K562 (cell line): ENCODE data around the gene OR52A5. TPM values are rescaled to one million over a fixed set of nuclear protein-coding genes. Genes with fewer than 3 reads are reported as not detected.

Experiments used
- ATAC-seq: fragments of 200-7000 bp; cut with Tn5 transposase; 3 replicates; pipeline ENCODE4 v1.9.1; 2020; ENCODE audit warnings: moderate library complexity
- BruUV-seq: library from RNA; stranded (reverse); fragments of 400-500 nt; replicated peaks from 2 replicates; lab custom pipeline; 2021; lab: Mats Ljungman, UMichigan
- CTCF ChIA-PET: fragments of 300-600 bp; formaldehyde crosslinking; extraction: SDS; loops from one replicate; lab custom pipeline; 2021; ENCODE audit warnings: low intra/inter-chr PET ratio; lab: Yijun Ruan, JAX
- POLR2A ChIA-PET: fragments of 300-600, 350-650 bp; sonication (Branson Sonifier 250); formaldehyde crosslinking; extraction: SDS; loops from one replicate; lab custom pipeline; 2021; ENCODE audit warnings: antibody characterized with exemption, inconsistent platforms; lab: Yijun Ruan, JAX
- DNase-seq, 4 experiments: peaks; one replicate each; pipeline versions ENCODE4 v3.0.0 to v3.0.0-alpha.2; 2011 to 2018; ENCODE audit warnings: low spot score in 3 of 4, mixed read lengths in 3 of 4; ENCODE audit errors: extremely low read depth in 1 of 4
- FAIRE-seq: peaks from 2 replicates; lab custom pipeline; 2011; peaks lifted over from hg19 to GRCh38; lab: Jason Lieb, UNC
- H2AFZ ChIP-seq: 2 replicates; pipeline ENCODE4 v1.6.0; 2011; ENCODE audit warnings: low read depth, low read length, control low read depth, inconsistent platforms
- H3K27ac ChIP-seq: fragments of 200-600 bp; 3 replicates; pipeline ENCODE4 v1.8.0; 2011; ENCODE audit warnings: low read depth, mild to moderate bottlenecking, control low read depth, inconsistent platforms, low read length, moderate library complexity, mixed read lengths; ENCODE audit errors: extremely low read depth
- H3K27me3 ChIP-seq, 2 experiments: fragments of 300-600 bp in 1 of 2; 2 replicates in 1 of 2; 3 replicates in 1 of 2; pipeline versions ENCODE4 v1.6.0 to v1.8.0; 2011; ENCODE audit warnings: inconsistent platforms in 2 of 2, low read length in 2 of 2, mild to moderate bottlenecking in 1 of 2, mixed read lengths in 1 of 2, moderate library complexity in 1 of 2; ENCODE audit not compliant: control insufficient read depth in 2 of 2, insufficient read depth in 2 of 2
- H3K36me3 ChIP-seq: fragments of 300-600 bp; 3 replicates; pipeline ENCODE4 v1.8.0; 2011; ENCODE audit warnings: mild to moderate bottlenecking, low read length, inconsistent platforms; ENCODE audit not compliant: control insufficient read depth, insufficient read depth
- H3K4me1 ChIP-seq, 2 experiments: fragments of 200-600 bp in 1 of 2; replicated peaks in 1 of 2; 2 replicates in 1 of 2; 3 replicates in 1 of 2; pipeline versions ENCODE4 v1.5.1 to v1.8.0; 2011; ENCODE audit warnings: inconsistent platforms in 2 of 2, low read length in 2 of 2, mild to moderate bottlenecking in 1 of 2, mixed read lengths in 1 of 2, moderate library complexity in 1 of 2; ENCODE audit not compliant: control insufficient read depth in 2 of 2, insufficient read depth in 2 of 2
- H3K4me2 ChIP-seq: 2 replicates; pipeline ENCODE4 v1.6.1; 2011; ENCODE audit warnings: low read length, control low read depth, inconsistent platforms, mixed read lengths; ENCODE audit not compliant: insufficient read depth
- H3K4me3 ChIP-seq: fragments of 200-600 bp; sonication (generic), shearing (Covaris generic); 2 replicates; pipeline ENCODE4 v1.5.1; 2016; ENCODE audit warnings: control low read depth, inconsistent platforms
- H3K79me2 ChIP-seq: fragments of 200-600 bp; 3 replicates; pipeline ENCODE4 v1.8.0; 2011; ENCODE audit warnings: low read length, inconsistent platforms; ENCODE audit not compliant: control insufficient read depth, insufficient read depth
- H3K9ac ChIP-seq, 2 experiments: 2 replicates each; pipeline versions ENCODE4 v1.6.0 to v1.6.1; 2011; ENCODE audit warnings: low read depth in 2 of 2, low read length in 2 of 2, control low read depth in 1 of 2, inconsistent platforms in 1 of 2, mild to moderate bottlenecking in 1 of 2, mixed read lengths in 1 of 2; ENCODE audit not compliant: insufficient read depth in 1 of 2
- H3K9me1 ChIP-seq: one replicate; pipeline ENCODE4 v1.6.0; 2011; ENCODE audit warnings: inconsistent platforms, mild to moderate bottlenecking, low read length, moderate library complexity; ENCODE audit not compliant: control insufficient read depth, insufficient read depth
- H3K9me3 ChIP-seq: replicated peaks from 2 replicates; pipeline ENCODE4 v1.5.1; 2011; ENCODE audit warnings: low read depth, low read length, inconsistent platforms; ENCODE audit not compliant: control insufficient read depth, insufficient read depth
- H4K20me1 ChIP-seq: replicated peaks from 2 replicates; pipeline ENCODE4 v1.6.1; 2011; ENCODE audit warnings: low read length, inconsistent platforms, mixed read lengths; ENCODE audit not compliant: control insufficient read depth, insufficient read depth
- BRD9 ChIP-seq: fragments of 450-650 bp; IDR thresholded peaks from 2 replicates; pipeline ENCODE4 v1.6.1; 2018; ENCODE audit warnings: low read depth; ENCODE audit not compliant: partially characterized antibody
- CXXC5 ChIP-seq: fragments of 250-450 bp; sonication (Bioruptor Pico); IDR thresholded peaks from 2 replicates; pipeline ENCODE4 v1.8.0; 2022; ENCODE audit warnings: inconsistent platforms, mild to moderate bottlenecking, moderate library complexity
- JUND ChIP-seq, 2 experiments: IDR thresholded peaks; 2 replicates in 1 of 2; 3 replicates in 1 of 2; pipeline ENCODE4 v1.6.1; 2011; ENCODE audit warnings: borderline replicate concordance in 2 of 2, low read depth in 2 of 2, low read length in 2 of 2, improper control_type of control experiment in 1 of 2, missing biosample characterization in 1 of 2, missing genetic modification characterization in 1 of 2, missing genetic modification reagents in 1 of 2
- KAT2B ChIP-seq: IDR thresholded peaks from one replicate; pipeline ENCODE4 v1.6.1; 2012; ENCODE audit warnings: low read depth, mild to moderate bottlenecking, control low read depth, inconsistent platforms, low read length, moderate library complexity
- MEF2D ChIP-seq: conservative IDR thresholded peaks from 2 replicates; pipeline ENCODE4 v1.6.1; 2016; ENCODE audit warnings: low read depth, missing genetic modification characterization, missing compliant biosample characterization
- NCOA1 ChIP-seq: fragments of 450-650 bp; IDR thresholded peaks from 2 replicates; pipeline ENCODE4 v1.6.1; 2016; ENCODE audit warnings: low read depth
- PPARD ChIP-seq: fragments of 250-450 bp; sonication (Bioruptor Pico); IDR thresholded peaks from 2 replicates; pipeline ENCODE4 v1.8.0; 2022; ENCODE audit warnings: inconsistent platforms, mild to moderate bottlenecking, moderate library complexity
- TCF7L2 ChIP-seq: fragments of 150-350 bp; IDR thresholded peaks from 2 replicates; pipeline ENCODE4 v1.6.1; 2016; ENCODE audit warnings: low read depth, mild to moderate bottlenecking, low read length, moderate library complexity
- ZFP30 ChIP-seq: fragments of 250-450 bp; sonication (Bioruptor Pico); IDR thresholded peaks from 2 replicates; pipeline ENCODE4 v1.8.0; 2022; ENCODE audit warnings: moderate library complexity, mild to moderate bottlenecking, inconsistent platforms, borderline replicate concordance
- ZNF79 ChIP-seq: fragments of 250-450 bp; sonication (Bioruptor Pico); IDR thresholded peaks from 2 replicates; pipeline ENCODE4 v1.4.0; 2020; ENCODE audit warnings: low read depth, mild to moderate bottlenecking, moderate library complexity
- in situ Hi-C: fragments of 300-500 bp; cut with MboI; formaldehyde crosslinking; loops from 4 replicates; pipeline ENCODE4 v1.15.0; 2018; ENCODE audit warnings: inconsistent platforms, mixed read lengths
- intact Hi-C: fragments of 100-400 bp; cut with micrococcal nuclease; formaldehyde crosslinking; loops from 2 replicates; pipeline ENCODE4 v1.14.2; 2022
- polyA plus RNA-seq, 8 experiments: library from polyadenylated mRNA; depleted of rRNA in 4 of 8; stranded (reverse) in 5 of 8; unstranded in 3 of 8; fragments of >200 nt; fragmentation: Nextera tagmentation in 2 of 8; fragmentation: Illumina TruSeq in 1 of 8; extraction: Ambion mirVana in 2 of 8; extraction: Trizol in 1 of 8; gene quantifications; 2 replicates each; pipeline versions ENCODE4 v1.2.1 to v1.2.3, GENCODE V29; 2011 to 2014; ENCODE audit warnings: inconsistent platforms in 1 of 8, missing spikeins in 1 of 8
- total RNA-seq, 7 experiments: library from RNA; depleted of rRNA in 6 of 7; stranded (reverse); fragments of >200 nt in 6 of 7; fragmentation: Illumina TruSeq in 2 of 7; extraction: Trizol in 2 of 7; gene quantifications; 2 replicates each; pipeline versions ENCODE4 v1.2.1 to v1.2.3, GENCODE V29; 2011 to 2021; ENCODE audit warnings: low replicate concordance in 1 of 7
- TF ChIP-seq, protein P1 (sequence below): sonication (generic); formaldehyde crosslinking; IDR thresholded peaks from 2 replicates; pipeline ENCODE4 v1.8.1; 2023; ENCODE audit warnings: missing genetic modification reagents, mild to moderate bottlenecking, borderline replicate concordance

OR52A5 gene
- total and polyA plus RNA-seq, 9 of the 15 experiments (the other 6 are each of a cell fraction or from before 2014, with no cell fraction given): 0.04 to 1.1 (median 0.94) TPM; not detected in 6

DNA sequence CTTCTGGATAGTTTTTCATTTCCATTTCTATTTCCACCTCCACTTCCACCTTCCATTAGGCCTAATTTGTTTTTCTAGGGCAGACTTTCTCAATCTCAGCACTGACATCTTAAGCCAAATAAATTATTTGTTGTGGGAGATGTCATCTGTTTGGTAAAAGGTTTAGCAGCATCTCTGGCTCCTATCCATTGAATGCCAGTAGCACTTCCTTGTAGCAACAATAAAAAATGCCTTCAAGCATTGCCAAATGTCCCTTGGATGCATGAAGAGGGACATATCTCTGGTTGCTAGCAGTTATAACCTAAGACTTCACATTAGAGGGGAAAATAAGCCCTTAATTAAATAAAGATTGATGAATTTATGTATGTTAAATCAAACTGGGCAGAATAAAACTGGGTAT, 1.9 kb downstream of the OR52A5 start:
- H3K27ac ChIP-seq: no peak overlapping the region
- no TSS peak for BruUV-seq
- no peak overlapping the region for H3K9ac ChIP-seq
- DNase-seq: no peak
- H3K4me2 ChIP-seq: no peak overlapping the region
- no peak for FAIRE-seq
- no peaks in the 10 kb centered on the region for H3K9me1 ChIP-seq
- no peaks in the 10 kb centered on the region for H4K20me1 ChIP-seq
- in situ Hi-C loops (no loop called here), intact Hi-C loops (no loop called here)
- H2AFZ ChIP-seq: no peak overlapping the region
- ChIA-PET CTCF (no interaction called here), POLR2A (no interaction called here)
- H3K4me3 ChIP-seq: no peak overlapping the region
- H3K27me3 ChIP-seq: no peaks in the 10 kb centered on the region
- ATAC-seq: no peak
- H3K36me3 ChIP-seq: no peaks in the 10 kb centered on the region
- no peak for TF ChIP-seq CXXC5 (CRISPR knock-in tag)
- no peak for TF ChIP-seq ZFP30 (CRISPR knock-in tag)
- no peak for TF ChIP-seq KAT2B
- no peak for TF ChIP-seq MEF2D
- TF ChIP-seq TCF7L2: no peak
- TF ChIP-seq BRD9: no peak
- no peak for TF ChIP-seq PPARD (CRISPR knock-in tag)
- TF ChIP-seq, protein P1, sequence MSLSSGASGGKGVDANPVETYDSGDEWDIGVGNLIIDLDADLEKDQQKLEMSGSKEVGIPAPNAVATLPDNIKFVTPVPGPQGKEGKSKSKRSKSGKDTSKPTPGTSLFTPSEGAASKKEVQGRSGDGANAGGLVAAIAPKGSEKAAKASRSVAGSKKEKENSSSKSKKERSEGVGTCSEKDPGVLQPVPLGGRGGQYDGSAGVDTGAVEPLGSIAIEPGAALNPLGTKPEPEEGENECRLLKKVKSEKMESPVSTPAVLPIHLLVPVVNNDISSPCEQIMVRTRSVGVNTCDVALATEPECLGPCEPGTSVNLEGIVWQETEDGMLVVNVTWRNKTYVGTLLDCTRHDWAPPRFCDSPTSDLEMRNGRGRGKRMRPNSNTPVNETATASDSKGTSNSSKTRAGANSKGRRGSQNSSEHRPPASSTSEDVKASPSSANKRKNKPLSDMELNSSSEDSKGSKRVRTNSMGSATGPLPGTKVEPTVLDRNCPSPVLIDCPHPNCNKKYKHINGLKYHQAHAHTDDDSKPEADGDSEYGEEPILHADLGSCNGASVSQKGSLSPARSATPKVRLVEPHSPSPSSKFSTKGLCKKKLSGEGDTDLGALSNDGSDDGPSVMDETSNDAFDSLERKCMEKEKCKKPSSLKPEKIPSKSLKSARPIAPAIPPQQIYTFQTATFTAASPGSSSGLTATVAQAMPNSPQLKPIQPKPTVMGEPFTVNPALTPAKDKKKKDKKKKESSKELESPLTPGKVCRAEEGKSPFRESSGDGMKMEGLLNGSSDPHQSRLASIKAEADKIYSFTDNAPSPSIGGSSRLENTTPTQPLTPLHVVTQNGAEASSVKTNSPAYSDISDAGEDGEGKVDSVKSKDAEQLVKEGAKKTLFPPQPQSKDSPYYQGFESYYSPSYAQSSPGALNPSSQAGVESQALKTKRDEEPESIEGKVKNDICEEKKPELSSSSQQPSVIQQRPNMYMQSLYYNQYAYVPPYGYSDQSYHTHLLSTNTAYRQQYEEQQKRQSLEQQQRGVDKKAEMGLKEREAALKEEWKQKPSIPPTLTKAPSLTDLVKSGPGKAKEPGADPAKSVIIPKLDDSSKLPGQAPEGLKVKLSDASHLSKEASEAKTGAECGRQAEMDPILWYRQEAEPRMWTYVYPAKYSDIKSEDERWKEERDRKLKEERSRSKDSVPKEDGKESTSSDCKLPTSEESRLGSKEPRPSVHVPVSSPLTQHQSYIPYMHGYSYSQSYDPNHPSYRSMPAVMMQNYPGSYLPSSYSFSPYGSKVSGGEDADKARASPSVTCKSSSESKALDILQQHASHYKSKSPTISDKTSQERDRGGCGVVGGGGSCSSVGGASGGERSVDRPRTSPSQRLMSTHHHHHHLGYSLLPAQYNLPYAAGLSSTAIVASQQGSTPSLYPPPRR (CRISPR knock-in tag): no peak
- TF ChIP-seq NCOA1: no peak
- no peak for TF ChIP-seq ZNF79 (CRISPR knock-in tag)
- TF ChIP-seq JUND (IDR thresholded peaks at IDR 0.05; ENCODE audit: borderline replicate concordance, low read depth, low read length): no peak
- no peak for TF ChIP-seq JUND (tag; IDR thresholded peaks at IDR 0.05; ENCODE audit: borderline replicate concordance, low read depth, low read length)
- peaks cover 5% of the 10 kb centered on the region; the same call in 2 of the 3 replicates for H3K79me2 ChIP-seq
- peaks cover 3 to 14% of the 10 kb centered on the region in 2 experiments; a peak in 4 of 5 replicates for H3K4me1 ChIP-seq
- no peaks in the 10 kb centered on the region for H3K9me3 ChIP-seq
